GM10266 (cell line): ENCODE results near the gene PRRG3.
A peak's percentile ranks its signal among the peaks of the same experiment; 100 is the strongest.

ENCODE experiments used
- DNase-seq: peaks from one replicate; pipeline ENCODE4 v3.0.0; 2012; ENCODE audit errors: extremely low spot score
- CTCF ChIP-seq: IDR thresholded peaks from 2 replicates; pipeline ENCODE4 v1.5.1; 2012; ENCODE audit warnings: mild to moderate bottlenecking, low read depth; ENCODE audit not compliant: control insufficient read depth, insufficient read depth; ENCODE audit errors: missing control alignments

Gene PRRG3

GRCh38 chrX:151694661-151695582, at the start of gene PRRG3:
TSS of gene PRRG3 (plus strand) at chrX:151695458. CDS start at chrX:151698815, 3,357 bp downstream.
- no peak for TF ChIP-seq CTCF
- no peak for DNase-seq

- TF ChIP-seq CTCF, result no peak
- no peak for DNase-seq
Measured at GRCh38 chrX:151675121-151675746, 20.0 kb upstream of the PRRG3 start.

GRCh38 chrX:151676196-151676595, 19.1 kb upstream of the PRRG3 start:
- no peak for DNase-seq
- TF ChIP-seq CTCF, result no peak

GRCh38 chrX:151679798-151680402, 15.4 kb upstream of the PRRG3 start:
- no peak for TF ChIP-seq CTCF
- DNase-seq, result no peak

- TF ChIP-seq CTCF, result peak; percentile 59
- DNase-seq, result peak; percentile 40
Measured at GRCh38 chrX:151680805-151681204, 14.5 kb upstream of the PRRG3 start.

- DNase-seq, result no peak
- TF ChIP-seq CTCF, result no peak
Measured at GRCh38 chrX:151687635-151688034, 7.6 kb upstream of the PRRG3 start.
